ENCODE data around the gene MKRN2. TPM values are rescaled to one million over a fixed set of nuclear protein-coding genes. Genes with fewer than 3 reads are reported as not detected.
A peak's percentile ranks its signal among the peaks of the same experiment; 100 is the strongest.

Gene MKRN2
- total and polyA plus RNA-seq, 2 of the 4 experiments (the other 2 are of a cell fraction), result 44.4 to 65.6 TPM

- Histone ChIP-seq H3K14ac (replicated peaks; ENCODE audit: low read depth, low read length) (no peak overlapping the region), H4K8ac (ENCODE audit: low read depth in 2 of 2, low read length in 2 of 2) (no peak overlapping the region), H2BK5ac (ENCODE audit: low read depth, low read length, poor library complexity, severe bottlenecking) (no peak overlapping the region), H3K79me1 (ENCODE audit: low read depth in 1 of 2, low read length in 2 of 2) (0 out of 4 replicates have a peak, but pooled peaks cover 0 to 5% of the 10 kb centered on the region in 2 experiments), H3K36me3 (ENCODE audit: control insufficient read depth, insufficient read depth, low read length) (peaks cover 1% of the 10 kb centered on the region; the same call in 1 of the 2 replicates), H2AFZ (replicated peaks; ENCODE audit: low read length, poor library complexity) (no peak overlapping the region), H2BK120ac (ENCODE audit: low read depth, low read length) (no peak overlapping the region), H3K18ac (ENCODE audit: low read depth, low read length) (no peak overlapping the region), H2AK5ac (ENCODE audit: low read depth, low read length) (0 out of 2 replicates have a peak overlapping the region, but pooled peaks have one; percentile 2), H3K9me1 (ENCODE audit: insufficient read depth, low read length) (peaks cover 6% of the 10 kb centered on the region; the same call in 1 of the 2 replicates), H3K27me3 (ENCODE audit: control insufficient read depth, insufficient read depth, low read length) (no peaks in the 10 kb centered on the region), H3K9ac (ENCODE audit: low read depth, low read length) (no peak overlapping the region), H3K4ac (ENCODE audit: low read depth, low read length) (no peak overlapping the region), H3K27ac (ENCODE audit: insufficient read depth, low read length) (no peak overlapping the region), H2BK15ac (ENCODE audit: low read depth, low read length) (no peak overlapping the region), H4K5ac (ENCODE audit: low read depth, low read length) (no peak overlapping the region), H4K20me1 (ENCODE audit: insufficient read depth, low read length) (no peaks in the 10 kb centered on the region), H3K4me3 (ENCODE audit: insufficient read depth, low read depth, low read length) (no peak overlapping the region), H3K56ac (ENCODE audit: extremely low read depth, insufficient read depth, low read length) (no peak overlapping the region), H2AK9ac (replicated peaks; ENCODE audit: low read depth, low read length, poor library complexity) (no peak overlapping the region), H3K4me2 (ENCODE audit: low read depth, low read length) (no peak overlapping the region), H2BK20ac (ENCODE audit: low read depth, low read length) (no peak overlapping the region), H4K91ac (ENCODE audit: insufficient read depth, low read depth, low read length) (no peak overlapping the region), H3K23ac (ENCODE audit: low read depth, low read length) (no peak overlapping the region), H3K9me3 (ENCODE audit: control insufficient read depth, insufficient read depth, low read length) (no peaks in the 10 kb centered on the region), H3K4me1 (ENCODE audit: control insufficient read depth, insufficient read depth, low read length) (peaks cover 8% of the 10 kb centered on the region; the same call in 1 of the 2 replicates)
- DNase-seq (no peak), ATAC-seq (ENCODE audit: low read depth) (no peak)
- in situ Hi-C loops (cut with MboI; ENCODE audit: low sequenced_read_pairs) (no loop called here), dilution Hi-C loops (cut with HindIII; ENCODE audit: low sequenced_read_pairs, unreplicated experiment) (no loop called here), intact Hi-C loops (cut with micrococcal nuclease) (no loop called here)
- no TSS peak for BruUV-seq (replicated peaks)
- TF ChIP-seq RAD21 (IDR thresholded peaks at IDR 0.05; ENCODE audit: low read length), result no peak
- TF ChIP-seq MAZ (IDR thresholded peaks at IDR 0.05; ENCODE audit: borderline replicate concordance, low read depth, low read length), result no peak
- TF ChIP-seq ELK1 (IDR thresholded peaks at IDR 0.05; ENCODE audit: borderline replicate concordance, low read depth, low read length), result no peak
- TF ChIP-seq MXI1 (IDR thresholded peaks at IDR 0.05; ENCODE audit: borderline replicate concordance, low read depth, low read length), result no peak
- no peak for TF ChIP-seq FOS (IDR thresholded peaks at IDR 0.05; ENCODE audit: low read depth, low read length)
- no peak for TF ChIP-seq NFE2L2 (IDR thresholded peaks at IDR 0.05; ENCODE audit: low read depth, low read length)
- no peak for TF ChIP-seq POLR2A (IDR thresholded peaks at IDR 0.05; ENCODE audit: low read depth, low read length)
- TF ChIP-seq MAFK (IDR thresholded peaks at IDR 0.05; ENCODE audit: low read depth, low read length), result no peak
- no peak for TF ChIP-seq CTCF (conservative IDR thresholded peaks at IDR 0.05; ENCODE audit: low read depth, low read length)
- no peak for TF ChIP-seq SMC3 (IDR thresholded peaks at IDR 0.05; ENCODE audit: low read depth, low read length)
- ChIA-PET POLR2A (ENCODE audit: unreplicated experiment) (no interaction called here), CTCF (no interaction called here)
- WGBS, 2 experiments (ENCODE audit: extremely low coverage in 2 of 2, insufficient read length in 1 of 2), result 100% methylated on average over 3 of the region's 5 CpGs; no CpG with 5 or more reads in 1 of the 2 experiments
Observed at GRCh38 chr3:12513694-12514446, 43.0 kb upstream of the MKRN2 start.

Data from IMR-90 (cell line).